Astrocyte of the spinal cord (primary cell): ENCODE measurements around the gene AGAP1.

Experiments used
- DNase-seq: peaks from one replicate; pipeline ENCODE4 v3.0.0; 2011; ENCODE audit warnings: low read depth, low spot score
- H3K4me3 ChIP-seq: 2 replicates; pipeline ENCODE4 v1.5.1; 2011; ENCODE audit warnings: low read depth, mild to moderate bottlenecking, low read length, moderate library complexity
- CTCF ChIP-seq: IDR thresholded peaks from 2 replicates; pipeline ENCODE4 v1.5.1; 2012; ENCODE audit warnings: low read depth, mild to moderate bottlenecking, low read length, inconsistent platforms
- in situ Hi-C: cut with HindIII; loops from 2 replicates; pipeline ENCODE4 v1.10.0; 2017; ENCODE audit warnings: low sequenced_read_pairs

The AGAP1 gene

GRCh38 chr2:235917506-235917905, 423.7 kb downstream of the AGAP1 start:
- DNase-seq, result no peak
- in situ Hi-C loops, result no loop called here
- TF ChIP-seq CTCF, result no peak

GRCh38 chr2:235918876-235919275, 425.0 kb downstream of the AGAP1 start:
- no peak overlapping the region for H3K4me3 ChIP-seq
- no peak for DNase-seq
- in situ Hi-C loops, result no loop called here

More at GRCh38 chr2:235917506-235917905, 423.7 kb downstream of the AGAP1 start:
- no peak overlapping the region for H3K4me3 ChIP-seq

GRCh38 chr2:235920216-235920865, 426.5 kb downstream of the AGAP1 start:
- H3K4me3 ChIP-seq, result no peak overlapping the region
- TF ChIP-seq CTCF, result no peak
- in situ Hi-C loops, result no loop called here
- DNase-seq, result no peak

More at GRCh38 chr2:235918876-235919275, 425.0 kb downstream of the AGAP1 start:
- no peak for TF ChIP-seq CTCF

GRCh38 chr2:235921508-235922191, 427.8 kb downstream of the AGAP1 start:
- H3K4me3 ChIP-seq, result no peak overlapping the region
- no peak for TF ChIP-seq CTCF
- no peak for DNase-seq
- in situ Hi-C loops, result no loop called here

- TF ChIP-seq CTCF, result no peak
- in situ Hi-C loops, result no loop called here
- no peak overlapping the region for H3K4me3 ChIP-seq
- no peak for DNase-seq
Measured at GRCh38 chr2:235922839-235923238, 429.0 kb downstream of the AGAP1 start.

- H3K4me3 ChIP-seq, result no peak overlapping the region
- in situ Hi-C loops, result no loop called here
- no peak for DNase-seq
- TF ChIP-seq CTCF, result no peak
Measured at GRCh38 chr2:235923859-235924674, 430.2 kb downstream of the AGAP1 start.
